DMS 273 (cell line): ENCODE results near the gene UFL1.
"Not testable (repeated sequence)": the region's sequence is repeated elsewhere in the genome, so short reads cannot be mapped to it uniquely, and the experiment has no call there.

Experiments
- DNase-seq: peaks from one replicate; lab custom pipeline; 2025; ENCODE audit not compliant: unreplicated experiment; lab: John Stamatoyannopoulos, UW

Gene UFL1

GRCh38 chr6:96521644-96522464, at the start of gene UFL1:
Gene UFL1, plus strand, starts transcription at chr6:96521806. Its CDS starts 68 bp downstream, at chr6:96521874.
- peak; percentile 98 for DNase-seq

- DNase-seq = peak; percentile 2
Measured at GRCh38 chr6:96472291-96472690, 49.3 kb upstream of the UFL1 start.

GRCh38 chr6:96478695-96479094, 42.9 kb upstream of the UFL1 start:
- DNase-seq = no peak

GRCh38 chr6:96491926-96492325, 29.7 kb upstream of the UFL1 start:
- DNase-seq = no peak

GRCh38 chr6:96499781-96500180, 21.8 kb upstream of the UFL1 start:
- no peak for DNase-seq

GRCh38 chr6:96502915-96503314, 18.7 kb upstream of the UFL1 start:
- no peak for DNase-seq

- peak; percentile 22 for DNase-seq
Measured at GRCh38 chr6:96505363-96505762, 16.2 kb upstream of the UFL1 start.

- DNase-seq = no peak
Measured at GRCh38 chr6:96509281-96509680, 12.3 kb upstream of the UFL1 start.

GRCh38 chr6:96520171-96521115, 1.2 kb upstream of the UFL1 start:
- peak; percentile 9 for DNase-seq

GRCh38 chr6:96521306-96521643, 331 bp upstream of the UFL1 start:
- no peak for DNase-seq

GRCh38 chr6:96522465-96523009, 931 bp downstream of the UFL1 start:
- DNase-seq = peak; percentile 50

- DNase-seq = no peak
Measured at GRCh38 chr6:96528193-96528592, 6.6 kb downstream of the UFL1 start.

- no peak for DNase-seq
Measured at GRCh38 chr6:96532399-96532798, 10.8 kb downstream of the UFL1 start.

GRCh38 chr6:96537726-96538125, 16.1 kb downstream of the UFL1 start:
- DNase-seq = no peak

GRCh38 chr6:96542702-96543101, 21.1 kb downstream of the UFL1 start:
- DNase-seq = peak; percentile 72

GRCh38 chr6:96545882-96546281, 24.3 kb downstream of the UFL1 start:
- DNase-seq = no peak

GRCh38 chr6:96547654-96548053, 26.0 kb downstream of the UFL1 start:
- no peak for DNase-seq

- no peak for DNase-seq
Measured at GRCh38 chr6:96554558-96554957, 33.0 kb downstream of the UFL1 start.

GRCh38 chr6:96559740-96560139, 38.1 kb downstream of the UFL1 start:
- DNase-seq = not testable (repeated sequence)

- DNase-seq = no peak
Measured at GRCh38 chr6:96562886-96563285, 41.3 kb downstream of the UFL1 start, which contains the start of gene FHL5. Gene FHL5, plus strand, starts transcription at chr6:96563128. Its CDS starts 40,486 bp downstream, at chr6:96603614.

GRCh38 chr6:96563853-96564252, 42.2 kb downstream of the UFL1 start:
- DNase-seq = no peak

GRCh38 chr6:96570053-96570452, 48.4 kb downstream of the UFL1 start:
- DNase-seq = no peak
